Inflammatory macrophage treated with lipopolysaccharide for 4 hours (primary cell): ENCODE measurements around the gene ASRGL1.
"Not testable (repeated sequence)": the region's sequence is repeated elsewhere in the genome, so short reads cannot be mapped to it uniquely, and the experiment has no call there.

ENCODE experiments used
- DNase-seq: peaks from one replicate; pipeline ENCODE4 v3.0.0-alpha.2; 2020

Gene ASRGL1

GRCh38 chr11:62337303-62338181 lies at the start of gene ASRGL1:
Gene ASRGL1, plus strand, starts transcription at chr11:62337448. Its CDS starts 530 bp downstream, at chr11:62337978.
- DNase-seq, result peak; percentile 79

GRCh38 chr11:62295504-62295903 lies 41.7 kb upstream of the ASRGL1 start:
- DNase-seq, result no peak

- DNase-seq, result no peak
Measured at GRCh38 chr11:62298975-62299374, 38.3 kb upstream of the ASRGL1 start, which contains the start of gene SCGB1D4. Gene SCGB1D4, minus strand, starts transcription at chr11:62299075. Its CDS starts 65 bp downstream, at chr11:62299010.

GRCh38 chr11:62306227-62306626 lies 31.0 kb upstream of the ASRGL1 start:
- no peak for DNase-seq

- DNase-seq, result no peak
Measured at GRCh38 chr11:62307950-62308349, 29.3 kb upstream of the ASRGL1 start.

- no peak for DNase-seq
Measured at GRCh38 chr11:62309991-62310390, 27.3 kb upstream of the ASRGL1 start.

GRCh38 chr11:62315431-62315830 lies 21.8 kb upstream of the ASRGL1 start:
- DNase-seq, result peak; percentile 78

GRCh38 chr11:62322524-62322923 lies 14.7 kb upstream of the ASRGL1 start:
- no peak for DNase-seq

GRCh38 chr11:62324731-62325556 lies 12.3 kb upstream of the ASRGL1 start:
- peak; percentile 81 for DNase-seq

GRCh38 chr11:62325781-62326180 lies 11.5 kb upstream of the ASRGL1 start:
- not testable (repeated sequence) for DNase-seq

GRCh38 chr11:62326719-62327118 lies 10.5 kb upstream of the ASRGL1 start:
- DNase-seq, result not testable (repeated sequence)

- not testable (repeated sequence) for DNase-seq
Measured at GRCh38 chr11:62327541-62327940, 9.7 kb upstream of the ASRGL1 start.

- DNase-seq, result not testable (repeated sequence)
Measured at GRCh38 chr11:62331264-62331663, 6.0 kb upstream of the ASRGL1 start.

GRCh38 chr11:62333768-62334167 lies 3.5 kb upstream of the ASRGL1 start:
- DNase-seq, result no peak

GRCh38 chr11:62336949-62337302 lies 322 bp upstream of the ASRGL1 start:
- DNase-seq, result not testable (repeated sequence)

GRCh38 chr11:62338218-62338617 lies 970 bp downstream of the ASRGL1 start:
- DNase-seq, result peak; percentile 11

- peak; percentile 66 for DNase-seq
Measured at GRCh38 chr11:62340269-62340901, 3.1 kb downstream of the ASRGL1 start.

- peak; percentile 21 for DNase-seq
Measured at GRCh38 chr11:62341588-62341987, 4.3 kb downstream of the ASRGL1 start.

- peak; percentile 57 for DNase-seq
Measured at GRCh38 chr11:62343646-62344190, 6.5 kb downstream of the ASRGL1 start.

- DNase-seq, result peak; percentile 86
Measured at GRCh38 chr11:62344210-62344609, 7.0 kb downstream of the ASRGL1 start.

GRCh38 chr11:62345861-62346260 lies 8.6 kb downstream of the ASRGL1 start:
- DNase-seq, result no peak
